HFF-Myc (cell line): ENCODE data around the gene TRIM38.

Experiments used
- DNase-seq: peaks from one replicate; pipeline ENCODE4 v3.0.0-alpha.2; 2011; ENCODE audit warnings: low read depth; ENCODE audit errors: extremely low read depth
- H3K4me3 ChIP-seq: replicated peaks from 2 replicates; pipeline ENCODE4 v1.5.1; 2011; ENCODE audit warnings: low read depth, mild to moderate bottlenecking, control low read depth, low read length
- TF ChIP-seq, protein P1 (sequence below): IDR thresholded peaks from 2 replicates; pipeline ENCODE4 v1.5.1; 2012; ENCODE audit warnings: mild to moderate bottlenecking, low read depth, low read length, control low read depth; ENCODE audit errors: missing control alignments

The TRIM38 gene

GRCh38 chr6:25950297-25950696 lies 12.3 kb upstream of the TRIM38 start:
- DNase-seq: no peak
- TF ChIP-seq, protein P1, sequence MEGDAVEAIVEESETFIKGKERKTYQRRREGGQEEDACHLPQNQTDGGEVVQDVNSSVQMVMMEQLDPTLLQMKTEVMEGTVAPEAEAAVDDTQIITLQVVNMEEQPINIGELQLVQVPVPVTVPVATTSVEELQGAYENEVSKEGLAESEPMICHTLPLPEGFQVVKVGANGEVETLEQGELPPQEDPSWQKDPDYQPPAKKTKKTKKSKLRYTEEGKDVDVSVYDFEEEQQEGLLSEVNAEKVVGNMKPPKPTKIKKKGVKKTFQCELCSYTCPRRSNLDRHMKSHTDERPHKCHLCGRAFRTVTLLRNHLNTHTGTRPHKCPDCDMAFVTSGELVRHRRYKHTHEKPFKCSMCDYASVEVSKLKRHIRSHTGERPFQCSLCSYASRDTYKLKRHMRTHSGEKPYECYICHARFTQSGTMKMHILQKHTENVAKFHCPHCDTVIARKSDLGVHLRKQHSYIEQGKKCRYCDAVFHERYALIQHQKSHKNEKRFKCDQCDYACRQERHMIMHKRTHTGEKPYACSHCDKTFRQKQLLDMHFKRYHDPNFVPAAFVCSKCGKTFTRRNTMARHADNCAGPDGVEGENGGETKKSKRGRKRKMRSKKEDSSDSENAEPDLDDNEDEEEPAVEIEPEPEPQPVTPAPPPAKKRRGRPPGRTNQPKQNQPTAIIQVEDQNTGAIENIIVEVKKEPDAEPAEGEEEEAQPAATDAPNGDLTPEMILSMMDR: no peak
- H3K4me3 ChIP-seq: no peak overlapping the region

- H3K4me3 ChIP-seq: no peak overlapping the region
Measured at GRCh38 chr6:25951296-25952032, 11.1 kb upstream of the TRIM38 start.

DNA sequence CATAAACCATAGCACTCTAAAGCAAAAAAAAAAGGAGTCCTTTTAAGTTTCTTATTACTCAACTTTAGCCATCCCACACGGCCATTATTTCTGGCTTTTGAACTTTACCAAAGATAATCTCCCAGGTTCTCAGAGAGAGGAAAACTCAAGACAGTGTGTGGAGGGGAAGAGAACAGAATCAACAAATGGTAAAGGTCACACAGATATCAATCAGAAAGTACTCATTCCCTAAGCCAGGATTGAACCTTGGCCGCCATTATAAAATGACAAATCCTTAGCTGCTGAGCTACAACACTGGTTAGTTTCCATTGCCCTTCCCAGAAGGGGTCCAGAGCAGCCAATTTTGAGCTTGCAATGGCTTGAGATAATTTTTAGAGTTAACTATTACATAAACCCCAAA lies 10.1 kb upstream of the TRIM38 start:
- DNase-seq: no peak

More at GRCh38 chr6:25951296-25952032, 11.1 kb upstream of the TRIM38 start:
- TF ChIP-seq, protein P1: no peak
- DNase-seq: no peak

GRCh38 chr6:25953733-25954132 lies 8.9 kb upstream of the TRIM38 start:
- TF ChIP-seq, protein P1: no peak
- no peak overlapping the region for H3K4me3 ChIP-seq
- no peak for DNase-seq

More for the DNA sequence above, 10.1 kb upstream of the TRIM38 start:
- no peak overlapping the region for H3K4me3 ChIP-seq
- TF ChIP-seq, protein P1: no peak

DNA sequence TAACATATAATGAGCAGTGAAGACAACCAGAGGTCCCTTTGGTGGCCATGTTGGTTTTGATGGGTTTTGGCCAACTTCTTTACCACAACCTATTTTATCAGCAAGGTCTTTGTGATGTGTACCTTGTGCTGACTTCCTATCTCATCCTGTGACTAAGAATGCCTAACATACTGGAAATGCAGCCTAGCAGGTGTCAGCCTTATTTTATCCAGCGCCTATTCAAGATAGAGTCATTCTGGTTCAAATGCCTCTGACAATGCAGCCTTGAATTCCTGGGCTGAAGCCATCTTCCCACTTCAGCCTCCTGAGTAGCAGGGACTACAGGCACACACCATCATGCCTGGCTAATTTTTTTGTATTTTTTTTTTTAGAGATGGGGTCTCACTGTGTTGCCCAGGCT lies 7.8 kb upstream of the TRIM38 start:
- TF ChIP-seq, protein P1: no peak
- no peak for DNase-seq

GRCh38 chr6:25956226-25956625 lies 6.4 kb upstream of the TRIM38 start:
- no peak for DNase-seq
- TF ChIP-seq, protein P1: no peak
- H3K4me3 ChIP-seq: no peak overlapping the region

More for the DNA sequence above, 7.8 kb upstream of the TRIM38 start:
- no peak overlapping the region for H3K4me3 ChIP-seq

GRCh38 chr6:25958700-25959162 lies 3.9 kb upstream of the TRIM38 start:
- no peak for DNase-seq
- no peak overlapping the region for H3K4me3 ChIP-seq
- TF ChIP-seq, protein P1: no peak
